H1 (cell line): Measurements from ENCODE around the gene SNRNP200. TPM values are rescaled to one million over a fixed set of nuclear protein-coding genes. Genes with fewer than 3 reads are reported as not detected.

Experiments used
- SP1 ChIP-seq: IDR thresholded peaks from 2 replicates; pipeline ENCODE4 v1.6.1; 2011; ENCODE audit warnings: low read depth, low read length
- polyA plus RNA-seq, 7 experiments: library from polyadenylated mRNA; depleted of rRNA in 3 of 7; stranded (reverse) in 5 of 7; unstranded in 2 of 7; fragments of >200 nt in 5 of 7; fragments of 200-250 nt in 2 of 7; gene quantifications; 1 replicate in 5 of 7; 2 replicates in 1 of 7; 4 replicates in 1 of 7; pipeline versions ENCODE4 v1.2.1 to v1.2.3, GENCODE V29; 2011 to 2013; ENCODE audit warnings: missing spikeins in 2 of 7, mixed read lengths in 2 of 7
- total RNA-seq: library from RNA; stranded (reverse); fragmentation: NEBNext Ultra II Directional; extraction: Animal tissue kit (Norgen Biotek cat#: 25700); gene quantifications from 2 replicates; pipeline ENCODE4 v1.2.1, GENCODE V29; 2021
- TF ChIP-seq, protein P1 (sequence below): fragments of 300-600 bp; sonication (generic); IDR thresholded peaks from 2 replicates; pipeline ENCODE4 v1.7.1; 2012; ENCODE audit warnings: low read length, moderate library complexity, mild to moderate bottlenecking, inconsistent platforms; ENCODE audit not compliant: insufficient replicate concordance

Gene SNRNP200
- total and polyA plus RNA-seq, 2 of the 8 experiments (the other 6 are each of a cell fraction or from before 2014, with no cell fraction given) = 190 to 289 TPM

- TF ChIP-seq, protein P1, sequence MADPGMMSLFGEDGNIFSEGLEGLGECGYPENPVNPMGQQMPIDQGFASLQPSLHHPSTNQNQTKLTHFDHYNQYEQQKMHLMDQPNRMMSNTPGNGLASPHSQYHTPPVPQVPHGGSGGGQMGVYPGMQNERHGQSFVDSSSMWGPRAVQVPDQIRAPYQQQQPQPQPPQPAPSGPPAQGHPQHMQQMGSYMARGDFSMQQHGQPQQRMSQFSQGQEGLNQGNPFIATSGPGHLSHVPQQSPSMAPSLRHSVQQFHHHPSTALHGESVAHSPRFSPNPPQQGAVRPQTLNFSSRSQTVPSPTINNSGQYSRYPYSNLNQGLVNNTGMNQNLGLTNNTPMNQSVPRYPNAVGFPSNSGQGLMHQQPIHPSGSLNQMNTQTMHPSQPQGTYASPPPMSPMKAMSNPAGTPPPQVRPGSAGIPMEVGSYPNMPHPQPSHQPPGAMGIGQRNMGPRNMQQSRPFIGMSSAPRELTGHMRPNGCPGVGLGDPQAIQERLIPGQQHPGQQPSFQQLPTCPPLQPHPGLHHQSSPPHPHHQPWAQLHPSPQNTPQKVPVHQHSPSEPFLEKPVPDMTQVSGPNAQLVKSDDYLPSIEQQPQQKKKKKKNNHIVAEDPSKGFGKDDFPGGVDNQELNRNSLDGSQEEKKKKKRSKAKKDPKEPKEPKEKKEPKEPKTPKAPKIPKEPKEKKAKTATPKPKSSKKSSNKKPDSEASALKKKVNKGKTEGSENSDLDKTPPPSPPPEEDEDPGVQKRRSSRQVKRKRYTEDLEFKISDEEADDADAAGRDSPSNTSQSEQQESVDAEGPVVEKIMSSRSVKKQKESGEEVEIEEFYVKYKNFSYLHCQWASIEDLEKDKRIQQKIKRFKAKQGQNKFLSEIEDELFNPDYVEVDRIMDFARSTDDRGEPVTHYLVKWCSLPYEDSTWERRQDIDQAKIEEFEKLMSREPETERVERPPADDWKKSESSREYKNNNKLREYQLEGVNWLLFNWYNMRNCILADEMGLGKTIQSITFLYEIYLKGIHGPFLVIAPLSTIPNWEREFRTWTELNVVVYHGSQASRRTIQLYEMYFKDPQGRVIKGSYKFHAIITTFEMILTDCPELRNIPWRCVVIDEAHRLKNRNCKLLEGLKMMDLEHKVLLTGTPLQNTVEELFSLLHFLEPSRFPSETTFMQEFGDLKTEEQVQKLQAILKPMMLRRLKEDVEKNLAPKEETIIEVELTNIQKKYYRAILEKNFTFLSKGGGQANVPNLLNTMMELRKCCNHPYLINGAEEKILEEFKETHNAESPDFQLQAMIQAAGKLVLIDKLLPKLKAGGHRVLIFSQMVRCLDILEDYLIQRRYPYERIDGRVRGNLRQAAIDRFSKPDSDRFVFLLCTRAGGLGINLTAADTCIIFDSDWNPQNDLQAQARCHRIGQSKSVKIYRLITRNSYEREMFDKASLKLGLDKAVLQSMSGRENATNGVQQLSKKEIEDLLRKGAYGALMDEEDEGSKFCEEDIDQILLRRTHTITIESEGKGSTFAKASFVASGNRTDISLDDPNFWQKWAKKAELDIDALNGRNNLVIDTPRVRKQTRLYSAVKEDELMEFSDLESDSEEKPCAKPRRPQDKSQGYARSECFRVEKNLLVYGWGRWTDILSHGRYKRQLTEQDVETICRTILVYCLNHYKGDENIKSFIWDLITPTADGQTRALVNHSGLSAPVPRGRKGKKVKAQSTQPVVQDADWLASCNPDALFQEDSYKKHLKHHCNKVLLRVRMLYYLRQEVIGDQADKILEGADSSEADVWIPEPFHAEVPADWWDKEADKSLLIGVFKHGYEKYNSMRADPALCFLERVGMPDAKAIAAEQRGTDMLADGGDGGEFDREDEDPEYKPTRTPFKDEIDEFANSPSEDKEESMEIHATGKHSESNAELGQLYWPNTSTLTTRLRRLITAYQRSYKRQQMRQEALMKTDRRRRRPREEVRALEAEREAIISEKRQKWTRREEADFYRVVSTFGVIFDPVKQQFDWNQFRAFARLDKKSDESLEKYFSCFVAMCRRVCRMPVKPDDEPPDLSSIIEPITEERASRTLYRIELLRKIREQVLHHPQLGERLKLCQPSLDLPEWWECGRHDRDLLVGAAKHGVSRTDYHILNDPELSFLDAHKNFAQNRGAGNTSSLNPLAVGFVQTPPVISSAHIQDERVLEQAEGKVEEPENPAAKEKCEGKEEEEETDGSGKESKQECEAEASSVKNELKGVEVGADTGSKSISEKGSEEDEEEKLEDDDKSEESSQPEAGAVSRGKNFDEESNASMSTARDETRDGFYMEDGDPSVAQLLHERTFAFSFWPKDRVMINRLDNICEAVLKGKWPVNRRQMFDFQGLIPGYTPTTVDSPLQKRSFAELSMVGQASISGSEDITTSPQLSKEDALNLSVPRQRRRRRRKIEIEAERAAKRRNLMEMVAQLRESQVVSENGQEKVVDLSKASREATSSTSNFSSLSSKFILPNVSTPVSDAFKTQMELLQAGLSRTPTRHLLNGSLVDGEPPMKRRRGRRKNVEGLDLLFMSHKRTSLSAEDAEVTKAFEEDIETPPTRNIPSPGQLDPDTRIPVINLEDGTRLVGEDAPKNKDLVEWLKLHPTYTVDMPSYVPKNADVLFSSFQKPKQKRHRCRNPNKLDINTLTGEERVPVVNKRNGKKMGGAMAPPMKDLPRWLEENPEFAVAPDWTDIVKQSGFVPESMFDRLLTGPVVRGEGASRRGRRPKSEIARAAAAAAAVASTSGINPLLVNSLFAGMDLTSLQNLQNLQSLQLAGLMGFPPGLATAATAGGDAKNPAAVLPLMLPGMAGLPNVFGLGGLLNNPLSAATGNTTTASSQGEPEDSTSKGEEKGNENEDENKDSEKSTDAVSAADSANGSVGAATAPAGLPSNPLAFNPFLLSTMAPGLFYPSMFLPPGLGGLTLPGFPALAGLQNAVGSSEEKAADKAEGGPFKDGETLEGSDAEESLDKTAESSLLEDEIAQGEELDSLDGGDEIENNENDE = no peak
- TF ChIP-seq SP1 = no peak
- TF ChIP-seq, all 59 proteins: peak for 0
Observed at GRCh38 chr2:96326564-96326963, 21.2 kb upstream of the SNRNP200 start (continued).
